ENCODE data around the gene RRP1. TPM values are rescaled to one million over a fixed set of nuclear protein-coding genes. Genes with fewer than 3 reads are reported as not detected.

Gene RRP1
- 20.7 and 31.8 TPM in 2 replicates for total RNA-seq

GRCh38 chr21:43789276-43790009 is at the start of gene RRP1:
Gene RRP1, plus strand, starts transcription at chr21:43789577. Its CDS starts 53 bp downstream, at chr21:43789630.

GRCh38 chr21:43775795-43776430 is 13.5 kb upstream of the RRP1 start, which contains the start of gene CSTB:
Gene CSTB, minus strand, starts transcription at chr21:43776308. Its CDS starts 39 bp downstream, at chr21:43776269.

Other genes with a start within 250 kb of the RRP1 start
- gene HSF2BP, start 130.1 kb upstream of the RRP1 start, total RNA-seq, result 1.1 and 1.3 TPM in 2 replicates
- 26.9 and 38.9 TPM in 2 replicates for gene RRP1B, start 130.0 kb upstream of the RRP1 start, total RNA-seq
- gene PDXK, start 70.4 kb upstream of the RRP1 start, total RNA-seq, result 130 and 346 TPM in 2 replicates
- gene CSTB, start 13.3 kb upstream of the RRP1 start, total RNA-seq, result 8.5 and 24.5 TPM in 2 replicates
- 55.6 and 57.8 TPM in 2 replicates for gene AGPAT3, start 75.6 kb downstream of the RRP1 start, total RNA-seq
- gene TRAPPC10, start 222.7 kb downstream of the RRP1 start, total RNA-seq, result 21.4 and 22.0 TPM in 2 replicates

Data from mesangial cell (primary cell).